HepG2 (cell line): Measurements from ENCODE around the gene HIRA. TPM values are rescaled to one million over a fixed set of nuclear protein-coding genes. Genes with fewer than 3 reads are reported as not detected.

ENCODE experiments used
- ATAC-seq: fragments of 200-7000 bp; cut with Tn5 transposase; 3 replicates; pipeline ENCODE4 v1.9.1; 2020; ENCODE audit warnings: mild to moderate bottlenecking, moderate library complexity
- BruUV-seq: library from RNA; stranded (reverse); fragments of 400-500 nt; replicated peaks from 2 replicates; lab custom pipeline; 2021; lab: Mats Ljungman, UMichigan
- CTCF ChIA-PET: fragments of 300-600 bp; formaldehyde crosslinking; extraction: SDS; loops from one replicate; lab custom pipeline; 2021; ENCODE audit warnings: low total read pairs, inconsistent platforms, low intra/inter-chr PET ratio; lab: Yijun Ruan, JAX
- POLR2A ChIA-PET: fragments of 350-600 bp; sonication (Branson Sonifier 250); formaldehyde crosslinking; loops from one replicate; lab custom pipeline; 2020; ENCODE audit warnings: antibody characterized with exemption, inconsistent platforms; lab: Yijun Ruan, JAX
- DNase-seq: peaks from one replicate; pipeline ENCODE4 v3.0.0-alpha.2; 2015; ENCODE audit warnings: low spot score
- FAIRE-seq: peaks from 3 replicates; lab custom pipeline; 2011; peaks lifted over from hg19 to GRCh38; lab: Jason Lieb, UNC
- H2AFZ ChIP-seq: one replicate; pipeline ENCODE4 v1.6.1; 2011; ENCODE audit warnings: low read length, inconsistent platforms
- H3K27ac ChIP-seq: fragments of 300-600 bp; 3 replicates; pipeline ENCODE4 v1.8.0; 2011; ENCODE audit warnings: mixed run types, mild to moderate bottlenecking, mixed read lengths, low read length, inconsistent platforms; ENCODE audit not compliant: insufficient read depth; ENCODE audit errors: extremely low read length
- H3K27me3 ChIP-seq, 2 experiments: fragments of 200-600 bp in 1 of 2; 2 replicates in 1 of 2; 3 replicates in 1 of 2; pipeline versions ENCODE4 v1.6.0 to v1.8.0; 2011; ENCODE audit warnings: low read length in 2 of 2, mild to moderate bottlenecking in 2 of 2, moderate library complexity in 2 of 2, inconsistent platforms in 1 of 2; ENCODE audit not compliant: insufficient read depth in 2 of 2, control insufficient read depth in 1 of 2
- H3K36me3 ChIP-seq, 2 experiments: fragments of 200-600 bp in 1 of 2; replicated peaks in 1 of 2; 2 replicates in 1 of 2; 3 replicates in 1 of 2; pipeline versions ENCODE4 v1.5.1 to v1.8.0; 2011; ENCODE audit warnings: low read length in 2 of 2, inconsistent platforms in 1 of 2; ENCODE audit not compliant: insufficient read depth in 2 of 2, control insufficient read depth in 1 of 2
- H3K4me1 ChIP-seq: 2 replicates; pipeline ENCODE4 v1.5.1; 2012; ENCODE audit warnings: low read length, inconsistent platforms; ENCODE audit not compliant: insufficient read depth
- H3K4me2 ChIP-seq: 2 replicates; pipeline ENCODE4 v1.6.0; 2011; ENCODE audit warnings: low read depth, low read length, inconsistent platforms
- H3K4me3 ChIP-seq, 3 experiments: fragments of 200-600 bp in 1 of 3; sonication (generic), shearing (Covaris generic) in 1 of 3; replicated peaks in 1 of 3; 2 replicates each; pipeline ENCODE4 v1.5.1; 2011 to 2016; ENCODE audit warnings: low read length in 3 of 3, inconsistent platforms in 2 of 3, low read depth in 2 of 3, mild to moderate bottlenecking in 2 of 3, control low read depth in 1 of 3, mixed read lengths in 1 of 3; ENCODE audit not compliant: insufficient read depth in 1 of 3
- H3K79me2 ChIP-seq: one replicate; pipeline ENCODE4 v1.6.1; 2011; ENCODE audit warnings: low read length, inconsistent platforms; ENCODE audit not compliant: insufficient read depth
- H3K9ac ChIP-seq: 2 replicates; pipeline ENCODE4 v1.6.0; 2011; ENCODE audit warnings: mild to moderate bottlenecking, low read depth, low read length, inconsistent platforms; ENCODE audit not compliant: insufficient read depth
- H3K9me3 ChIP-seq: 2 replicates; pipeline ENCODE4 v1.5.1; 2012; ENCODE audit warnings: mild to moderate bottlenecking, low read length
- H4K20me1 ChIP-seq: 2 replicates; pipeline ENCODE4 v1.6.0; 2011; ENCODE audit warnings: inconsistent platforms, mild to moderate bottlenecking, low read length, moderate library complexity; ENCODE audit not compliant: insufficient read depth
- BRCA1 ChIP-seq: sonication (generic); formaldehyde crosslinking; IDR thresholded peaks from 2 replicates; pipeline ENCODE4 v1.4.0; 2020; ENCODE audit warnings: missing genetic modification reagents
- MNT ChIP-seq: fragments of 450-650 bp; IDR thresholded peaks from 2 replicates; pipeline ENCODE4 v1.6.1; 2016
- RFXAP ChIP-seq: sonication (generic); formaldehyde crosslinking; IDR thresholded peaks from 2 replicates; pipeline ENCODE4 v1.4.0; 2020; ENCODE audit warnings: missing genetic modification reagents, borderline replicate concordance
- TCF7L2 ChIP-seq: IDR thresholded peaks from 2 replicates; pipeline ENCODE4 v1.6.1; 2011; ENCODE audit warnings: mild to moderate bottlenecking, low read depth, low read length, moderate library complexity
- ZMYM2 ChIP-seq: sonication (generic); formaldehyde crosslinking; IDR thresholded peaks from 2 replicates; pipeline ENCODE4 v1.8.0; 2022; ENCODE audit warnings: mild to moderate bottlenecking, missing genetic modification reagents
- ZNF564 ChIP-seq: sonication (generic); formaldehyde crosslinking; IDR thresholded peaks from 2 replicates; pipeline ENCODE4 v1.8.1; 2023; ENCODE audit warnings: mild to moderate bottlenecking, missing genetic modification reagents
- ZNF83 ChIP-seq: sonication (generic); formaldehyde crosslinking; IDR thresholded peaks from 2 replicates; pipeline ENCODE4 v1.4.0; 2020; ENCODE audit warnings: missing genetic modification reagents, mild to moderate bottlenecking, borderline replicate concordance
- WGBS: methylation state at CpG from one replicate; pipeline ENCODE4 v1.1.6; 2017; ENCODE audit warnings: low lambda C conversion rate; 5-methylcytosine and 5-hydroxymethylcytosine counted together
- in situ Hi-C: cut with HindIII; loops from 2 replicates; pipeline ENCODE4 v1.10.0; 2017; ENCODE audit warnings: low pct_unique_long_range_greater_than_20kb; ENCODE audit not compliant: extremely low pct_ligation_motif_present
- intact Hi-C: fragments of 100-400 bp; cut with micrococcal nuclease; formaldehyde crosslinking; loops from one replicate; pipeline ENCODE4 v1.10.0; 2022; ENCODE audit not compliant: unreplicated experiment
- polyA plus RNA-seq, 8 experiments: library from polyadenylated mRNA; depleted of rRNA in 3 of 8; stranded (reverse) in 7 of 8; unstranded in 1 of 8; fragments of >200 nt; fragmentation: Illumina TruSeq in 4 of 8; extraction: Trizol in 4 of 8; gene quantifications; 2 replicates each; pipeline versions ENCODE4 v1.2.1 to v1.2.3, GENCODE V29; 2011 to 2016; ENCODE audit warnings: low read depth in 4 of 8, missing spikeins in 1 of 8, mixed read lengths in 1 of 8; ENCODE audit not compliant: insufficient read depth in 1 of 8
- total RNA-seq, 5 experiments: library from RNA; depleted of rRNA; stranded (reverse); fragments of >200 nt; fragmentation: Illumina TruSeq; extraction: Trizol; gene quantifications; 2 replicates each; pipeline ENCODE4 v1.2.3, GENCODE V29; 2016; ENCODE audit warnings: low read depth in 1 of 5
- TF ChIP-seq, protein P1 (sequence below): sonication (generic); formaldehyde crosslinking; IDR thresholded peaks from 2 replicates; pipeline ENCODE4 v1.5.1; 2020; ENCODE audit warnings: missing genetic modification reagents, mild to moderate bottlenecking, borderline replicate concordance

The HIRA gene
- total and polyA plus RNA-seq, 2 of the 13 experiments (the other 11 are each of a cell fraction or from before 2014, with no cell fraction given) = 21.5 to 29.2 TPM

DNA sequence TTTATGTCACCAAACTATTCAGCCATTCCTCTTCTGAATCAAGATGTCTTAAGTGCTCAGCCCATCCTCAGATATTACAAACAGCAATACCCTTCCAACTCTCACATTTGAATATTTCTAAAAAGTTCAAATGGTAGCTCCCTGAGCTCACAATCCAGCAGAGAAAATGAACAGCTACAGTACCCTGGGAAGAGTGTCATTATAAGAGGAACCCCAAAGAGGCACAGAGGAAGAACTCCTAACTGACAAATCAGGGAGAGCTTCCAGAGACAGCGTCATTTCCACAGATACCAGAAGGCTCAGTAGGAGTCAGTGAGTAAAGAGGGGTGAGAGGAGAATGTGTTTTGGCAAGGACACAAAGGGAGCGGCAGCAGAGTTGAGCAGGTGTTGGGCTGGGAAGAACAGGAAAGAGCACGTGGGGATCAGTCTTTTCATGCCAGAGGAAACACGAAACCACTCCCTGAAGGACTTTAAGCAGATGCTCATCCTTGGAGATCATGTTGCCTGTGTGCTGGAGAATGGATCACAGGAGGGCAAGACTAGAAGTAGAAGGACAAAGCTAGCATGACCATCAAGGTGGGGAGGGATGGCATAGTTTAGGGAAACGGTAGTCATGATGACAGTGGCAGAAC lies 144.3 kb downstream of the HIRA start:
- FAIRE-seq (no peak), DNase-seq (no peak), ATAC-seq (no peak)
- H3K79me2 ChIP-seq = no peaks in the 10 kb centered on the region
- no TSS peak for BruUV-seq
- no peak overlapping the region for H2AFZ ChIP-seq
- in situ Hi-C loops (no loop called here), intact Hi-C loops (no loop called here)
- ChIA-PET POLR2A (no interaction called here), CTCF (no interaction called here)
- peaks cover 17% of the 10 kb centered on the region for H3K4me1 ChIP-seq
- no peaks in the 10 kb centered on the region for H3K9me3 ChIP-seq
- no peak overlapping the region for H3K4me2 ChIP-seq
- peak; percentile 48 for TF ChIP-seq MNT
- TF ChIP-seq TCF7L2 = no peak
- no peak overlapping the region for H3K4me3 ChIP-seq
- H4K20me1 ChIP-seq = no peaks in the 10 kb centered on the region; the same call in 1 of the 2 replicates
- no peaks in the 10 kb centered on the region; a peak in 1 of 5 replicates for H3K27me3 ChIP-seq
- H3K27ac ChIP-seq = no peak overlapping the region
- H3K9ac ChIP-seq = no peak overlapping the region
- WGBS = 91% methylated on average over 5 of the region's 5 CpGs
- no peaks in the 10 kb centered on the region; a peak in 2 of 5 replicates for H3K36me3 ChIP-seq

- no peak overlapping the region for H2AFZ ChIP-seq
- H3K4me1 ChIP-seq = peaks cover 15% of the 10 kb centered on the region
- no peaks in the 10 kb centered on the region; a peak in 2 of 5 replicates for H3K36me3 ChIP-seq
- in situ Hi-C loops (no loop called here), intact Hi-C loops (no loop called here)
- no peak overlapping the region for H3K27ac ChIP-seq
- WGBS = 42% methylated on average over 1 of the region's 1 CpG
- no TSS peak for BruUV-seq
- no peak for FAIRE-seq
- no peak overlapping the region for H3K4me2 ChIP-seq
- no peak for ATAC-seq
- no peaks in the 10 kb centered on the region for H3K79me2 ChIP-seq
- no peaks in the 10 kb centered on the region for H3K9me3 ChIP-seq
- TF ChIP-seq ZNF83 (CRISPR knock-in tag) (no peak), RFXAP (CRISPR knock-in tag) (no peak), BRCA1 (no peak), ZMYM2 (CRISPR knock-in tag) (no peak), ZNF564 (CRISPR knock-in tag) (no peak)
- TF ChIP-seq, protein P1, sequence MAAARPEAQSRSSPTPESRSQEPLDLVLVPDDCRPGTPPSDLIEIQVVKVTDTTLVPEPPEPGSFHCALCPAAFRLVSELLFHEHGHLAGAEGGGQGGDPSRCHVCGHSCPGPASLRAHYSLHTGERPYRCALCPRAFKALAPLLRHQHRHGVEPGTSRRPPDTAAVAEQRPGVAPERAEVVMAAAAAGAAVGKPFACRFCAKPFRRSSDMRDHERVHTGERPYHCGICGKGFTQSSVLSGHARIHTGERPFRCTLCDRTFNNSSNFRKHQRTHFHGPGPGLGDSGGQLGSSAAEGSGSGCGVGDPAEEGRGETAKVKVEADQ = no peak
- no peaks in the 10 kb centered on the region; the same call in 1 of the 2 replicates for H4K20me1 ChIP-seq
- DNase-seq = no peak
- POLR2A ChIA-PET = no interaction called here
- CTCF ChIA-PET = no interaction called here
- no peak overlapping the region for H3K9ac ChIP-seq
- H3K4me3 ChIP-seq = no peak overlapping the region
- no peaks in the 10 kb centered on the region; a peak in 1 of 5 replicates for H3K27me3 ChIP-seq
Measured at GRCh38 chr22:19285831-19286230, 145.7 kb downstream of the HIRA start.
